IMR-90 (cell line): ENCODE data around the gene EGF. TPM values are rescaled to one million over a fixed set of nuclear protein-coding genes. Genes with fewer than 3 reads are reported as not detected.

Source experiments
- ATAC-seq: fragments of 200-7000 bp; cut with Tn5 transposase; 2 replicates; pipeline ENCODE4 v1.9.1; 2020; ENCODE audit warnings: low read depth, mild to moderate bottlenecking, moderate library complexity
- BruUV-seq: library from RNA; stranded (reverse); fragments of 400-500 nt; replicated peaks from 2 replicates; lab custom pipeline; 2021; lab: Mats Ljungman, UMichigan
- CTCF ChIA-PET: fragments of 300-600 bp; formaldehyde crosslinking; extraction: SDS; loops from one replicate; lab custom pipeline; 2021; ENCODE audit warnings: antibody characterized with exemption; lab: Yijun Ruan, JAX
- POLR2A ChIA-PET: fragments of 300-600 bp; sonication (Branson Sonifier 250); formaldehyde crosslinking; loops from one replicate; lab custom pipeline; 2022; ENCODE audit warnings: antibody characterized with exemption; ENCODE audit not compliant: unreplicated experiment; lab: Charles Lee
- DNase-seq: peaks from one replicate; pipeline ENCODE4 v3.0.0; 2013
- H2AFZ ChIP-seq: replicated peaks from 2 replicates; pipeline ENCODE3; 2013; ENCODE audit warnings: low read length, mild to moderate bottlenecking; ENCODE audit not compliant: poor library complexity
- H2AK5ac ChIP-seq: 2 replicates; pipeline ENCODE4 v1.6.1; 2013; ENCODE audit warnings: low read depth, low read length, inconsistent platforms
- H2AK9ac ChIP-seq: replicated peaks from 2 replicates; pipeline ENCODE3; 2013; ENCODE audit warnings: mild to moderate bottlenecking, low read depth, low read length, moderate library complexity; ENCODE audit not compliant: poor library complexity
- H2BK120ac ChIP-seq: 2 replicates; pipeline ENCODE4 v1.6.1; 2013; ENCODE audit warnings: low read depth, low read length, inconsistent platforms
- H2BK15ac ChIP-seq: 3 replicates; pipeline ENCODE4 v1.6.1; 2013; ENCODE audit warnings: low read depth, low read length, inconsistent platforms
- H2BK20ac ChIP-seq: 2 replicates; pipeline ENCODE4 v1.6.1; 2013; ENCODE audit warnings: low read depth, mild to moderate bottlenecking, inconsistent platforms, low read length, moderate library complexity
- H2BK5ac ChIP-seq: 2 replicates; pipeline ENCODE4 v1.6.1; 2013; ENCODE audit warnings: mild to moderate bottlenecking, low read depth, low read length, inconsistent platforms; ENCODE audit not compliant: poor library complexity, severe bottlenecking
- H3K14ac ChIP-seq: replicated peaks from 2 replicates; pipeline ENCODE4 v1.6.1; 2013; ENCODE audit warnings: low read depth, low read length, inconsistent platforms
- H3K18ac ChIP-seq: 2 replicates; pipeline ENCODE4 v1.6.1; 2013; ENCODE audit warnings: low read depth, low read length, control low read depth
- H3K23ac ChIP-seq: 2 replicates; pipeline ENCODE4 v1.6.1; 2013; ENCODE audit warnings: low read depth, low read length, inconsistent platforms
- H3K27ac ChIP-seq: 2 replicates; pipeline ENCODE4 v1.5.1; 2013; ENCODE audit warnings: mild to moderate bottlenecking, control low read depth, low read length; ENCODE audit not compliant: insufficient read depth
- H3K27me3 ChIP-seq: 2 replicates; pipeline ENCODE4 v1.6.1; 2013; ENCODE audit warnings: low read length; ENCODE audit not compliant: control insufficient read depth, insufficient read depth
- H3K36me3 ChIP-seq: 2 replicates; pipeline ENCODE4 v1.6.1; 2013; ENCODE audit warnings: low read length, mixed read lengths; ENCODE audit not compliant: control insufficient read depth, insufficient read depth
- H3K4ac ChIP-seq: 2 replicates; pipeline ENCODE4 v1.6.1; 2013; ENCODE audit warnings: low read depth, low read length, inconsistent platforms
- H3K4me1 ChIP-seq: 2 replicates; pipeline ENCODE4 v1.6.1; 2013; ENCODE audit warnings: low read length, mixed read lengths; ENCODE audit not compliant: control insufficient read depth, insufficient read depth
- H3K4me2 ChIP-seq: 2 replicates; pipeline ENCODE4 v1.6.1; 2013; ENCODE audit warnings: low read depth, mild to moderate bottlenecking, control low read depth, low read length, moderate library complexity
- H3K4me3 ChIP-seq: 2 replicates; pipeline ENCODE4 v1.5.1; 2013; ENCODE audit warnings: low read depth, mild to moderate bottlenecking, control low read depth, low read length, moderate library complexity; ENCODE audit not compliant: insufficient read depth
- H3K56ac ChIP-seq: 2 replicates; pipeline ENCODE4 v1.6.1; 2013; ENCODE audit warnings: low read length, inconsistent platforms; ENCODE audit not compliant: insufficient read depth; ENCODE audit errors: extremely low read depth
- H3K79me1 ChIP-seq, 2 experiments: 2 replicates each; pipeline ENCODE4 v1.6.1; 2013; ENCODE audit warnings: low read length in 2 of 2, inconsistent platforms in 1 of 2, low read depth in 1 of 2
- H3K9ac ChIP-seq: 2 replicates; pipeline ENCODE4 v1.6.1; 2013; ENCODE audit warnings: low read depth, low read length, control low read depth
- H3K9me1 ChIP-seq: 2 replicates; pipeline ENCODE4 v1.6.1; 2013; ENCODE audit warnings: low read length, inconsistent platforms; ENCODE audit not compliant: insufficient read depth
- H3K9me3 ChIP-seq: 2 replicates; pipeline ENCODE4 v1.6.1; 2013; ENCODE audit warnings: low read length; ENCODE audit not compliant: control insufficient read depth, insufficient read depth
- H4K20me1 ChIP-seq: 2 replicates; pipeline ENCODE4 v1.6.1; 2013; ENCODE audit warnings: low read length, inconsistent platforms; ENCODE audit not compliant: insufficient read depth
- H4K5ac ChIP-seq: 2 replicates; pipeline ENCODE4 v1.6.1; 2013; ENCODE audit warnings: mild to moderate bottlenecking, low read depth, low read length, control low read depth
- H4K8ac ChIP-seq, 2 experiments: 2 replicates each; pipeline ENCODE4 v1.6.1; 2013; ENCODE audit warnings: low read depth in 2 of 2, low read length in 2 of 2, control low read depth in 1 of 2, inconsistent platforms in 1 of 2
- H4K91ac ChIP-seq: 2 replicates; pipeline ENCODE4 v1.6.1; 2013; ENCODE audit warnings: low read depth, low read length, inconsistent platforms; ENCODE audit not compliant: insufficient read depth
- BHLHE40 ChIP-seq: fragments of 150-350 bp; IDR thresholded peaks from 2 replicates; pipeline ENCODE4 v1.6.1; 2016; ENCODE audit warnings: mild to moderate bottlenecking, low read depth, low read length
- CEBPB ChIP-seq: IDR thresholded peaks from 2 replicates; pipeline ENCODE4 v1.6.1; 2012; ENCODE audit warnings: low read depth, low read length, improper control_type of control experiment
- CHD1 ChIP-seq: IDR thresholded peaks from 2 replicates; pipeline ENCODE4 v1.6.1; 2012; ENCODE audit warnings: low read depth, low read length, improper control_type of control experiment
- FOS ChIP-seq: fragments of 150-350 bp; IDR thresholded peaks from 2 replicates; pipeline ENCODE4 v1.6.1; 2016; ENCODE audit warnings: low read depth, low read length
- MAFK ChIP-seq: IDR thresholded peaks from 2 replicates; pipeline ENCODE4 v1.6.1; 2012; ENCODE audit warnings: low read depth, low read length, improper control_type of control experiment
- MAZ ChIP-seq: IDR thresholded peaks from 2 replicates; pipeline ENCODE4 v1.6.1; 2012; ENCODE audit warnings: low read depth, mild to moderate bottlenecking, low read length, improper control_type of control experiment, moderate library complexity, borderline replicate concordance
- MXI1 ChIP-seq: IDR thresholded peaks from 2 replicates; pipeline ENCODE4 v1.6.1; 2012; ENCODE audit warnings: low read depth, mild to moderate bottlenecking, low read length, moderate library complexity, borderline replicate concordance
- NFE2L2 ChIP-seq: fragments of 150-350 bp; IDR thresholded peaks from 2 replicates; pipeline ENCODE4 v1.6.1; 2016; ENCODE audit warnings: low read depth, mild to moderate bottlenecking, low read length
- POLR2A ChIP-seq: IDR thresholded peaks from 2 replicates; pipeline ENCODE4 v1.6.1; 2012; ENCODE audit warnings: mild to moderate bottlenecking, low read depth, low read length
- RAD21 ChIP-seq: IDR thresholded peaks from 2 replicates; pipeline ENCODE4 v1.6.1; 2012; ENCODE audit warnings: low read length, improper control_type of control experiment
- RCOR1 ChIP-seq: IDR thresholded peaks from 2 replicates; pipeline ENCODE4 v1.6.1; 2012; ENCODE audit warnings: mild to moderate bottlenecking, low read length, improper control_type of control experiment; ENCODE audit not compliant: insufficient replicate concordance
- RFX5 ChIP-seq: IDR thresholded peaks from 2 replicates; pipeline ENCODE4 v1.8.0; 2012; ENCODE audit warnings: low read depth, mild to moderate bottlenecking, low read length, moderate library complexity
- SMC3 ChIP-seq: fragments of 150-350 bp; IDR thresholded peaks from 2 replicates; pipeline ENCODE4 v1.6.1; 2016; ENCODE audit warnings: low read depth, mild to moderate bottlenecking, antibody characterized with exemption, low read length, moderate library complexity
- WGBS, 2 experiments: methylation state at CpG; one replicate each; pipeline versions ENCODE4 v1.1.5 to v1.1.7; 2013; ENCODE audit warnings: missing lambda C conversion rate in 2 of 2; ENCODE audit not compliant: insufficient read length in 1 of 2; ENCODE audit errors: extremely low coverage in 2 of 2; 5-methylcytosine and 5-hydroxymethylcytosine counted together
- dilution Hi-C: fragments of 300-500 bp; cut with HindIII; formaldehyde crosslinking; loops from one replicate; pipeline ENCODE4 v1.14.3; 2018; ENCODE audit warnings: low sequenced_read_pairs; ENCODE audit not compliant: unreplicated experiment
- in situ Hi-C: fragments of 300-500 bp; cut with MboI; formaldehyde crosslinking; loops from 3 replicates; pipeline ENCODE4 v1.14.3; 2019; ENCODE audit warnings: low sequenced_read_pairs, inconsistent platforms, mixed read lengths
- intact Hi-C: fragments of 100-400 bp; cut with micrococcal nuclease; formaldehyde crosslinking; loops from 2 replicates; pipeline ENCODE4 v1.10.0; 2022
- polyA plus RNA-seq, 3 experiments: library from polyadenylated mRNA; depleted of rRNA; stranded (reverse); fragments of >200 nt; gene quantifications; 2 replicates each; pipeline ENCODE4 v1.2.3, GENCODE V29; 2012; ENCODE audit warnings: low replicate concordance in 1 of 3
- total RNA-seq: library from RNA; depleted of rRNA; stranded (reverse); fragments of >200 nt; gene quantifications from 2 replicates; pipeline ENCODE4 v1.2.3, GENCODE V29; 2012
- TF ChIP-seq, protein P1 (sequence below): fragments of 150-350 bp; IDR thresholded peaks from 2 replicates; pipeline ENCODE4 v1.6.1; 2017; ENCODE audit warnings: mild to moderate bottlenecking, antibody characterized with exemption, low read length, low read depth
- TF ChIP-seq, protein P2 (sequence below): fragments of 150-350 bp; IDR thresholded peaks from 2 replicates; pipeline ENCODE4 v1.6.1; 2016; ENCODE audit warnings: low read depth, mild to moderate bottlenecking, low read length, moderate library complexity, borderline replicate concordance
- TF ChIP-seq, protein P3 (sequence below): conservative IDR thresholded peaks from 2 replicates; pipeline ENCODE4 v1.5.1; 2012; ENCODE audit warnings: mild to moderate bottlenecking, low read depth, low read length, improper control_type of control experiment

EGF gene
- total and polyA plus RNA-seq, 2 of the 4 experiments (the other 2 are of a cell fraction), result 1.7 to 2.2 TPM

DNA sequence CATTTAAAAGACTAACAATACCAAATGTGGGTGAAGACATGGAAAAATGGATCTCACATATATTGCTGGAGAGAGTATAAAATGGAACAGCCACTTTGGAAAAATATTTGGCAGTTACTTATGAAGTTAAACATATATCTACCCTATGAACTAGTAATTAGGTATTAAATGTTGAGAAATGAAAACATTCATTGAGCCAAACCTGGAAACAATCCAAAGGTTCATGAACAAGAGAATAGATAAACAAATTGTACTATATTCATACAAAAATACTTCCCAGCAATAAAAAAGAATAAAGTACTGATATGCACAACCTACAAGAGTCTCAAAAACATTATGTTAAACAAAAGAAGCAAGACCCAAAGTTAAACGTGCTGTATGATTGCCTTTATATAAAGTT is 4.0 kb upstream of the EGF start:
- Histone ChIP-seq H2BK15ac (no peak overlapping the region), H3K79me1 (no peaks in the 10 kb centered on the region), H3K36me3 (no peaks in the 10 kb centered on the region), H3K23ac (no peak overlapping the region), H2AK5ac (no peak overlapping the region), H3K9me1 (no peaks in the 10 kb centered on the region; the same call in 1 of the 2 replicates), H2BK120ac (no peak overlapping the region), H3K4me1 (no peaks in the 10 kb centered on the region), H2BK5ac (no peak overlapping the region), H3K27ac (no peak overlapping the region), H3K4me3 (no peak overlapping the region), H4K5ac (no peak overlapping the region), H4K20me1 (no peaks in the 10 kb centered on the region), H2BK20ac (no peak overlapping the region), H3K27me3 (peaks cover 1% of the 10 kb centered on the region; the same call in 1 of the 2 replicates), H3K4me2 (no peak overlapping the region), H3K4ac (no peak overlapping the region), H4K8ac (no peak overlapping the region), H2AK9ac (no peak overlapping the region), H3K9ac (no peak overlapping the region), H4K91ac (no peak overlapping the region), H3K56ac (no peak overlapping the region), H3K14ac (no peak overlapping the region), H2AFZ (no peak overlapping the region), H3K9me3 (no peaks in the 10 kb centered on the region), H3K18ac (no peak overlapping the region)
- no peak for TF ChIP-seq MXI1
- no peak for TF ChIP-seq SMC3
- TF ChIP-seq POLR2A, result no peak
- TF ChIP-seq CEBPB, result no peak
- TF ChIP-seq CHD1, result no peak
- no peak for TF ChIP-seq BHLHE40
- TF ChIP-seq MAZ, result no peak
- TF ChIP-seq NFE2L2, result no peak
- no peak for TF ChIP-seq RFX5
- TF ChIP-seq RCOR1, result no peak
- TF ChIP-seq, protein P1, sequence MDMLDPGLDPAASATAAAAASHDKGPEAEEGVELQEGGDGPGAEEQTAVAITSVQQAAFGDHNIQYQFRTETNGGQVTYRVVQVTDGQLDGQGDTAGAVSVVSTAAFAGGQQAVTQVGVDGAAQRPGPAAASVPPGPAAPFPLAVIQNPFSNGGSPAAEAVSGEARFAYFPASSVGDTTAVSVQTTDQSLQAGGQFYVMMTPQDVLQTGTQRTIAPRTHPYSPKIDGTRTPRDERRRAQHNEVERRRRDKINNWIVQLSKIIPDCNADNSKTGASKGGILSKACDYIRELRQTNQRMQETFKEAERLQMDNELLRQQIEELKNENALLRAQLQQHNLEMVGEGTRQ, result no peak
- TF ChIP-seq FOS, result no peak
- TF ChIP-seq RAD21, result no peak
- TF ChIP-seq MAFK, result no peak
- TF ChIP-seq, protein P2, sequence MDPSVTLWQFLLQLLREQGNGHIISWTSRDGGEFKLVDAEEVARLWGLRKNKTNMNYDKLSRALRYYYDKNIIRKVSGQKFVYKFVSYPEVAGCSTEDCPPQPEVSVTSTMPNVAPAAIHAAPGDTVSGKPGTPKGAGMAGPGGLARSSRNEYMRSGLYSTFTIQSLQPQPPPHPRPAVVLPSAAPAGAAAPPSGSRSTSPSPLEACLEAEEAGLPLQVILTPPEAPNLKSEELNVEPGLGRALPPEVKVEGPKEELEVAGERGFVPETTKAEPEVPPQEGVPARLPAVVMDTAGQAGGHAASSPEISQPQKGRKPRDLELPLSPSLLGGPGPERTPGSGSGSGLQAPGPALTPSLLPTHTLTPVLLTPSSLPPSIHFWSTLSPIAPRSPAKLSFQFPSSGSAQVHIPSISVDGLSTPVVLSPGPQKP, result no peak
- TF ChIP-seq, protein P3, sequence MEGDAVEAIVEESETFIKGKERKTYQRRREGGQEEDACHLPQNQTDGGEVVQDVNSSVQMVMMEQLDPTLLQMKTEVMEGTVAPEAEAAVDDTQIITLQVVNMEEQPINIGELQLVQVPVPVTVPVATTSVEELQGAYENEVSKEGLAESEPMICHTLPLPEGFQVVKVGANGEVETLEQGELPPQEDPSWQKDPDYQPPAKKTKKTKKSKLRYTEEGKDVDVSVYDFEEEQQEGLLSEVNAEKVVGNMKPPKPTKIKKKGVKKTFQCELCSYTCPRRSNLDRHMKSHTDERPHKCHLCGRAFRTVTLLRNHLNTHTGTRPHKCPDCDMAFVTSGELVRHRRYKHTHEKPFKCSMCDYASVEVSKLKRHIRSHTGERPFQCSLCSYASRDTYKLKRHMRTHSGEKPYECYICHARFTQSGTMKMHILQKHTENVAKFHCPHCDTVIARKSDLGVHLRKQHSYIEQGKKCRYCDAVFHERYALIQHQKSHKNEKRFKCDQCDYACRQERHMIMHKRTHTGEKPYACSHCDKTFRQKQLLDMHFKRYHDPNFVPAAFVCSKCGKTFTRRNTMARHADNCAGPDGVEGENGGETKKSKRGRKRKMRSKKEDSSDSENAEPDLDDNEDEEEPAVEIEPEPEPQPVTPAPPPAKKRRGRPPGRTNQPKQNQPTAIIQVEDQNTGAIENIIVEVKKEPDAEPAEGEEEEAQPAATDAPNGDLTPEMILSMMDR, result no peak
- CTCF ChIA-PET, result no interaction called here
- DNase-seq (no peak), ATAC-seq (no peak)
- intact Hi-C loops, result no loop called here
- no TSS peak for BruUV-seq
- dilution Hi-C loops, result no loop called here
- WGBS, 2 experiments, result no CpG with 5 or more reads among the region's 1 CpG
- in situ Hi-C loops, result no loop called here
- POLR2A ChIA-PET, result no interaction called here
